Peyer's patch (tissue), 4 donors: ENCODE measurements around the gene KIF21B. TPM values are rescaled to one million over a fixed set of nuclear protein-coding genes. Genes with fewer than 3 reads are reported as not detected.

Experiments
- DNase-seq, 3 donors: peaks; one replicate each; pipeline ENCODE4 v3.0.0-alpha.2; 2017 to 2019
- H3K27ac ChIP-seq, 4 donors: fragments of 200-600 bp; sonication (generic); one replicate each; pipeline ENCODE4 v1.5.1; 2016 to 2019
- H3K27me3 ChIP-seq, 2 donors: fragments of 200-600 bp; sonication (generic); one replicate each; pipeline ENCODE4 v1.5.1; 2019
- H3K36me3 ChIP-seq, 3 donors: fragments of 200-600 bp; sonication (generic); one replicate each; pipeline ENCODE4 v1.5.1; 2016 to 2019
- H3K4me1 ChIP-seq, 4 donors: fragments of 200-600 bp; sonication (generic); one replicate each; pipeline ENCODE4 v1.5.1; 2016 to 2019
- H3K4me3 ChIP-seq, 4 donors: fragments of 200-600 bp; sonication (generic); 1 replicate in 3 of 4; 2 replicates in 1 of 4; pipeline ENCODE4 v1.5.1; 2016 to 2019; ENCODE audit warnings: mild to moderate bottlenecking in 1 of 4
- H3K9me3 ChIP-seq, 4 donors: fragments of 200-600 bp; sonication (generic); one replicate each; pipeline ENCODE4 v1.5.1; 2016 to 2019; ENCODE audit warnings: mild to moderate bottlenecking in 1 of 4
- POLR2A ChIP-seq, 2 donors: fragments of 450-650 bp; IDR thresholded peaks; one replicate each; pipeline ENCODE4 v1.5.1; 2017; ENCODE audit warnings: antibody characterized with exemption in 2 of 2, mild to moderate bottlenecking in 2 of 2, moderate library complexity in 2 of 2
- total RNA-seq, 4 donors: library from RNA; depleted of rRNA; stranded (reverse); fragments of >200 nt; gene quantifications; one replicate each; pipeline ENCODE4 v1.1.0, GENCODE V29; 2016
- TF ChIP-seq, protein P1 (sequence below), 6 experiments: fragments of 450-650 bp in 4 of 6; fragments of 200-600 bp in 2 of 6; sonication (generic) in 1 of 6; IDR thresholded peaks; one replicate each; pipeline ENCODE4 v1.5.1; 2017 to 2019; ENCODE audit warnings: antibody characterized with exemption in 6 of 6, mild to moderate bottlenecking in 3 of 6, moderate library complexity in 1 of 6

KIF21B gene
- total RNA-seq, 4 donors from 2014 or later: 6.7 to 19.0 (median 13.3) TPM

GRCh38 chr1:200990114-200990513 is 33.4 kb downstream of the KIF21B start:
- no peak for TF ChIP-seq POLR2A (IDR thresholded peaks at IDR 0.05)
- TF ChIP-seq, protein P1, sequence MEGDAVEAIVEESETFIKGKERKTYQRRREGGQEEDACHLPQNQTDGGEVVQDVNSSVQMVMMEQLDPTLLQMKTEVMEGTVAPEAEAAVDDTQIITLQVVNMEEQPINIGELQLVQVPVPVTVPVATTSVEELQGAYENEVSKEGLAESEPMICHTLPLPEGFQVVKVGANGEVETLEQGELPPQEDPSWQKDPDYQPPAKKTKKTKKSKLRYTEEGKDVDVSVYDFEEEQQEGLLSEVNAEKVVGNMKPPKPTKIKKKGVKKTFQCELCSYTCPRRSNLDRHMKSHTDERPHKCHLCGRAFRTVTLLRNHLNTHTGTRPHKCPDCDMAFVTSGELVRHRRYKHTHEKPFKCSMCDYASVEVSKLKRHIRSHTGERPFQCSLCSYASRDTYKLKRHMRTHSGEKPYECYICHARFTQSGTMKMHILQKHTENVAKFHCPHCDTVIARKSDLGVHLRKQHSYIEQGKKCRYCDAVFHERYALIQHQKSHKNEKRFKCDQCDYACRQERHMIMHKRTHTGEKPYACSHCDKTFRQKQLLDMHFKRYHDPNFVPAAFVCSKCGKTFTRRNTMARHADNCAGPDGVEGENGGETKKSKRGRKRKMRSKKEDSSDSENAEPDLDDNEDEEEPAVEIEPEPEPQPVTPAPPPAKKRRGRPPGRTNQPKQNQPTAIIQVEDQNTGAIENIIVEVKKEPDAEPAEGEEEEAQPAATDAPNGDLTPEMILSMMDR (IDR thresholded peaks at IDR 0.05): no peak

GRCh38 chr1:200989337-200989736 is 34.2 kb downstream of the KIF21B start:
- no peaks in the 10 kb centered on the region for H3K27me3 ChIP-seq
- TF ChIP-seq, protein P1 (IDR thresholded peaks at IDR 0.05): no peak
- no peak for TF ChIP-seq POLR2A (IDR thresholded peaks at IDR 0.05)
- H3K36me3 ChIP-seq: peaks cover 0 to 43% (median 0%) of the 10 kb centered on the region in 3 donors
- no peaks in the 10 kb centered on the region for H3K9me3 ChIP-seq
- no peak overlapping the region for H3K4me3 ChIP-seq
- H3K27ac ChIP-seq: no peak overlapping the region
- H3K4me1 ChIP-seq: no peaks in the 10 kb centered on the region
- DNase-seq: no peak

More at GRCh38 chr1:200990114-200990513, 33.4 kb downstream of the KIF21B start:
- DNase-seq: no peak
- peaks cover 0 to 43% (median 0%) of the 10 kb centered on the region in 3 donors for H3K36me3 ChIP-seq
- H3K4me3 ChIP-seq: no peak overlapping the region
- no peaks in the 10 kb centered on the region for H3K9me3 ChIP-seq
- no peak overlapping the region for H3K27ac ChIP-seq
- no peaks in the 10 kb centered on the region for H3K4me1 ChIP-seq
- no peaks in the 10 kb centered on the region for H3K27me3 ChIP-seq

DNA sequence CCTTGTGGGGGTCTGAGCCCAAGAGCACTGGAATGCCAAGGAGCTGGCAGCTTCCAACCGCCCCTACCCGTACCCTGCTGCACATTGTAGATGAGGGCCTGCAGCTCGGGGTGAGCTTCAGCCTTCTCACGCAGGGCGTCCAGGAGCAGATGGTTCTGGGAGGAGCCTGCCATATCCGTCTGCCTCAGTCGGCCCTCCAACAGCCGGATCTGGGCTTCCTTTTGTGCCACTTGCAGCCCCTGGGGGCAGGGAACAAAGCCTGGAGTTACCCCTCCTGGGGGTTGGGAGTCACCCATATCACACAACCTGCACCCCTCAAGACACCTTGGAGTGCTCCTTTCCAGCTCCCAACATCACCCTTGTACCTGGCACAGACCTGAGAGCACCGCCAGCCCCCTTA is 34.8 kb downstream of the KIF21B start:
- DNase-seq: no peak
- H3K27ac ChIP-seq: no peak overlapping the region
- peaks cover 0 to 43% (median 0%) of the 10 kb centered on the region in 3 donors for H3K36me3 ChIP-seq
- H3K9me3 ChIP-seq: no peaks in the 10 kb centered on the region
- H3K4me1 ChIP-seq: no peaks in the 10 kb centered on the region
- TF ChIP-seq, protein P1 (IDR thresholded peaks at IDR 0.05): no peak
- no peak for TF ChIP-seq POLR2A (IDR thresholded peaks at IDR 0.05)
- no peak overlapping the region for H3K4me3 ChIP-seq
- no peaks in the 10 kb centered on the region for H3K27me3 ChIP-seq

- H3K36me3 ChIP-seq: peaks cover 0 to 23% (median 0%) of the 10 kb centered on the region in 3 donors
- no peaks in the 10 kb centered on the region for H3K4me1 ChIP-seq
- no peaks in the 10 kb centered on the region for H3K27me3 ChIP-seq
- no peak for DNase-seq
- H3K27ac ChIP-seq: no peak overlapping the region
- H3K4me3 ChIP-seq: no peak overlapping the region
- no peaks in the 10 kb centered on the region for H3K9me3 ChIP-seq
- no peak for TF ChIP-seq POLR2A (IDR thresholded peaks at IDR 0.05)
- TF ChIP-seq, protein P1 (IDR thresholded peaks at IDR 0.05): no peak
Measured at GRCh38 chr1:200985481-200985880, 38.0 kb downstream of the KIF21B start.

- no peak for DNase-seq
- Histone ChIP-seq H3K27me3 (no peaks in the 10 kb centered on the region), H3K9me3 (no peaks in the 10 kb centered on the region), H3K27ac (no peak overlapping the region), H3K36me3 (peaks cover 0 to 12% (median 0%) of the 10 kb centered on the region in 3 donors), H3K4me1 (no peaks in the 10 kb centered on the region), H3K4me3 (no peak overlapping the region)
- no peak for TF ChIP-seq POLR2A (IDR thresholded peaks at IDR 0.05)
- TF ChIP-seq, protein P1 (IDR thresholded peaks at IDR 0.05): no peak
Measured at GRCh38 chr1:200983035-200983561, 40.4 kb downstream of the KIF21B start.
